Measurements from ENCODE around the gene DNAJB8.

DNAJB8 gene

GRCh38 chr3:128452678-128453275 lies 13.9 kb downstream of the DNAJB8 start:
- no peak overlapping the region for H3K4me3 ChIP-seq (ENCODE audit: severe bottlenecking)
- H3K4me1 ChIP-seq (ENCODE audit: insufficient read depth, poor library complexity, severe bottlenecking) = no peaks in the 10 kb centered on the region
- H3K36me3 ChIP-seq (ENCODE audit: low read depth) = no peaks in the 10 kb centered on the region
- no peaks in the 10 kb centered on the region for H3K27me3 ChIP-seq (ENCODE audit: insufficient read depth, poor library complexity, severe bottlenecking)
- no peak for DNase-seq (ENCODE audit: low spot score)
- no peaks in the 10 kb centered on the region for H3K9me3 ChIP-seq (ENCODE audit: severe bottlenecking)
- H3K27ac ChIP-seq (ENCODE audit: poor library complexity, severe bottlenecking) = no peak overlapping the region
- ATAC-seq (ENCODE audit: low read depth) = no peak
- TF ChIP-seq, protein P1, sequence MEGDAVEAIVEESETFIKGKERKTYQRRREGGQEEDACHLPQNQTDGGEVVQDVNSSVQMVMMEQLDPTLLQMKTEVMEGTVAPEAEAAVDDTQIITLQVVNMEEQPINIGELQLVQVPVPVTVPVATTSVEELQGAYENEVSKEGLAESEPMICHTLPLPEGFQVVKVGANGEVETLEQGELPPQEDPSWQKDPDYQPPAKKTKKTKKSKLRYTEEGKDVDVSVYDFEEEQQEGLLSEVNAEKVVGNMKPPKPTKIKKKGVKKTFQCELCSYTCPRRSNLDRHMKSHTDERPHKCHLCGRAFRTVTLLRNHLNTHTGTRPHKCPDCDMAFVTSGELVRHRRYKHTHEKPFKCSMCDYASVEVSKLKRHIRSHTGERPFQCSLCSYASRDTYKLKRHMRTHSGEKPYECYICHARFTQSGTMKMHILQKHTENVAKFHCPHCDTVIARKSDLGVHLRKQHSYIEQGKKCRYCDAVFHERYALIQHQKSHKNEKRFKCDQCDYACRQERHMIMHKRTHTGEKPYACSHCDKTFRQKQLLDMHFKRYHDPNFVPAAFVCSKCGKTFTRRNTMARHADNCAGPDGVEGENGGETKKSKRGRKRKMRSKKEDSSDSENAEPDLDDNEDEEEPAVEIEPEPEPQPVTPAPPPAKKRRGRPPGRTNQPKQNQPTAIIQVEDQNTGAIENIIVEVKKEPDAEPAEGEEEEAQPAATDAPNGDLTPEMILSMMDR (IDR thresholded peaks at IDR 0.05; ENCODE audit: poor library complexity, severe bottlenecking) = no peak

GRCh38 chr3:128452120-128452519 lies 14.6 kb downstream of the DNAJB8 start:
- Histone ChIP-seq H3K4me1 (ENCODE audit: insufficient read depth, poor library complexity, severe bottlenecking) (no peaks in the 10 kb centered on the region), H3K4me3 (ENCODE audit: severe bottlenecking) (no peak overlapping the region), H3K9me3 (ENCODE audit: severe bottlenecking) (no peaks in the 10 kb centered on the region), H3K27ac (ENCODE audit: poor library complexity, severe bottlenecking) (no peak overlapping the region), H3K27me3 (ENCODE audit: insufficient read depth, poor library complexity, severe bottlenecking) (no peaks in the 10 kb centered on the region), H3K36me3 (ENCODE audit: low read depth) (no peaks in the 10 kb centered on the region)
- no peak for DNase-seq (ENCODE audit: low spot score)
- TF ChIP-seq, protein P1 (IDR thresholded peaks at IDR 0.05; ENCODE audit: poor library complexity, severe bottlenecking) = no peak
- no peak for ATAC-seq (ENCODE audit: low read depth)

GRCh38 chr3:128449111-128449638 lies 17.5 kb downstream of the DNAJB8 start:
- Histone ChIP-seq H3K27me3 (ENCODE audit: insufficient read depth, poor library complexity, severe bottlenecking) (no peaks in the 10 kb centered on the region), H3K4me3 (ENCODE audit: severe bottlenecking) (no peak overlapping the region)

GRCh38 chr3:128448491-128448890 lies 18.2 kb downstream of the DNAJB8 start:
- H3K4me1 ChIP-seq (ENCODE audit: insufficient read depth, poor library complexity, severe bottlenecking) = no peaks in the 10 kb centered on the region
- H3K36me3 ChIP-seq (ENCODE audit: low read depth) = no peaks in the 10 kb centered on the region
- TF ChIP-seq, protein P1 (IDR thresholded peaks at IDR 0.05; ENCODE audit: poor library complexity, severe bottlenecking) = no peak
- H3K4me3 ChIP-seq (ENCODE audit: severe bottlenecking) = no peak overlapping the region
- no peak for DNase-seq (ENCODE audit: low spot score)
- H3K9me3 ChIP-seq (ENCODE audit: severe bottlenecking) = no peaks in the 10 kb centered on the region
- no peak for ATAC-seq (ENCODE audit: low read depth)
- no peak overlapping the region for H3K27ac ChIP-seq (ENCODE audit: poor library complexity, severe bottlenecking)
- H3K27me3 ChIP-seq (ENCODE audit: insufficient read depth, poor library complexity, severe bottlenecking) = no peaks in the 10 kb centered on the region

More at GRCh38 chr3:128449111-128449638, 17.5 kb downstream of the DNAJB8 start:
- TF ChIP-seq, protein P1 (IDR thresholded peaks at IDR 0.05; ENCODE audit: poor library complexity, severe bottlenecking) = no peak
- Histone ChIP-seq H3K27ac (ENCODE audit: poor library complexity, severe bottlenecking) (no peak overlapping the region), H3K9me3 (ENCODE audit: severe bottlenecking) (no peaks in the 10 kb centered on the region), H3K4me1 (ENCODE audit: insufficient read depth, poor library complexity, severe bottlenecking) (no peaks in the 10 kb centered on the region), H3K36me3 (ENCODE audit: low read depth) (no peaks in the 10 kb centered on the region)
- ATAC-seq (ENCODE audit: low read depth) = no peak
- no peak for DNase-seq (ENCODE audit: low spot score)

GRCh38 chr3:128447561-128448013 lies 19.1 kb downstream of the DNAJB8 start:
- ATAC-seq (ENCODE audit: low read depth) (no peak), DNase-seq (ENCODE audit: low spot score) (no peak)
- Histone ChIP-seq H3K4me1 (ENCODE audit: insufficient read depth, poor library complexity, severe bottlenecking) (no peaks in the 10 kb centered on the region), H3K9me3 (ENCODE audit: severe bottlenecking) (no peaks in the 10 kb centered on the region), H3K36me3 (ENCODE audit: low read depth) (no peaks in the 10 kb centered on the region), H3K27me3 (ENCODE audit: insufficient read depth, poor library complexity, severe bottlenecking) (no peaks in the 10 kb centered on the region), H3K4me3 (ENCODE audit: severe bottlenecking) (no peak overlapping the region), H3K27ac (ENCODE audit: poor library complexity, severe bottlenecking) (no peak overlapping the region)
- TF ChIP-seq, protein P1 (IDR thresholded peaks at IDR 0.05; ENCODE audit: poor library complexity, severe bottlenecking) = no peak
